BE2C (cell line): ENCODE data around the gene ZNF853.

Experiments
- DNase-seq: peaks from one replicate; pipeline ENCODE4 v3.0.0-alpha.2; 2020
- H3K27me3 ChIP-seq: fragments of 250-450 bp; sonication (Bioruptor Pico); 2 replicates; pipeline ENCODE4 v1.5.1; 2020; ENCODE audit warnings: mild to moderate bottlenecking
- H3K36me3 ChIP-seq: fragments of 250-450 bp; sonication (Bioruptor Pico); 2 replicates; pipeline ENCODE4 v1.5.1; 2020; ENCODE audit warnings: mild to moderate bottlenecking
- H3K4me1 ChIP-seq: fragments of 250-450 bp; sonication (Bioruptor Pico); 2 replicates; pipeline ENCODE4 v1.5.1; 2020
- H3K4me3 ChIP-seq: 2 replicates; pipeline ENCODE4 v1.5.1; 2011; ENCODE audit warnings: low read depth, low read length
- H3K9me3 ChIP-seq: fragments of 250-450 bp; sonication (Bioruptor Pico); 2 replicates; pipeline ENCODE4 v1.5.1; 2020
- TF ChIP-seq, protein P1 (sequence below): IDR thresholded peaks from 2 replicates; pipeline ENCODE4 v1.5.1; 2012; ENCODE audit warnings: mild to moderate bottlenecking, low read depth, low read length

The ZNF853 gene

DNA sequence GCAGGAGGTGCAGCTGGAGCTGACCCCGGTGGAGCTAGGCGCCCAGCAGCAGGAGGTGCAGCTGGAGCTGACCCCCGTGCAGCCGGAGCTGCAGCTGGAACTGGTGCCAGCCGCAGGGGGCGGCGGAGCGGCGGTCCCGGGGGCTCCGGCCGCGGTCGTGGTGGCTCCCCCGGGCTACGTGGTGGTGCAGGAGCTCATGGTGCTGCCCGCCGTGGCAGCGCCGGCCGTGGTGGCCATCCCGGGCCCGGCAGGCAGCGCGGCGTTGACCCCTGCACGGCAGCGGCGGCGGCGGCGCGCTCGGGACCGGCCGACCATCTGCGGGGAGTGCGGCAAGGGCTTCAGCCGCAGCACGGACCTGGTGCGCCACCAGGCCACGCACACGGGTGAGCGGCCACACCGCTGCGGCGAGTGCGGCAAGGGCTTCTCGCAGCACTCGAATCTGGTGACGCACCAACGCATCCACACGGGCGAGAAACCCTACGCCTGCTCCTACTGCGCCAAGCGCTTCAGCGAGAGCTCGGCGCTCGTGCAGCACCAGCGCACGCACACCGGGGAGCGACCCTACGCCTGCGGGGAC lies 6.8 kb downstream of the ZNF853 start:
- H3K36me3 ChIP-seq = no peaks in the 10 kb centered on the region
- TF ChIP-seq, protein P1, sequence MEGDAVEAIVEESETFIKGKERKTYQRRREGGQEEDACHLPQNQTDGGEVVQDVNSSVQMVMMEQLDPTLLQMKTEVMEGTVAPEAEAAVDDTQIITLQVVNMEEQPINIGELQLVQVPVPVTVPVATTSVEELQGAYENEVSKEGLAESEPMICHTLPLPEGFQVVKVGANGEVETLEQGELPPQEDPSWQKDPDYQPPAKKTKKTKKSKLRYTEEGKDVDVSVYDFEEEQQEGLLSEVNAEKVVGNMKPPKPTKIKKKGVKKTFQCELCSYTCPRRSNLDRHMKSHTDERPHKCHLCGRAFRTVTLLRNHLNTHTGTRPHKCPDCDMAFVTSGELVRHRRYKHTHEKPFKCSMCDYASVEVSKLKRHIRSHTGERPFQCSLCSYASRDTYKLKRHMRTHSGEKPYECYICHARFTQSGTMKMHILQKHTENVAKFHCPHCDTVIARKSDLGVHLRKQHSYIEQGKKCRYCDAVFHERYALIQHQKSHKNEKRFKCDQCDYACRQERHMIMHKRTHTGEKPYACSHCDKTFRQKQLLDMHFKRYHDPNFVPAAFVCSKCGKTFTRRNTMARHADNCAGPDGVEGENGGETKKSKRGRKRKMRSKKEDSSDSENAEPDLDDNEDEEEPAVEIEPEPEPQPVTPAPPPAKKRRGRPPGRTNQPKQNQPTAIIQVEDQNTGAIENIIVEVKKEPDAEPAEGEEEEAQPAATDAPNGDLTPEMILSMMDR = no peak
- no peaks in the 10 kb centered on the region for H3K27me3 ChIP-seq
- DNase-seq = no peak
- no peaks in the 10 kb centered on the region for H3K9me3 ChIP-seq
- no peaks in the 10 kb centered on the region for H3K4me1 ChIP-seq
- no peak overlapping the region for H3K4me3 ChIP-seq

GRCh38 chr7:6623589-6624245 lies 8.3 kb downstream of the ZNF853 start:
- no peaks in the 10 kb centered on the region for H3K36me3 ChIP-seq
- H3K27me3 ChIP-seq = no peaks in the 10 kb centered on the region
- H3K4me3 ChIP-seq = no peak overlapping the region
- TF ChIP-seq, protein P1 = no peak
- no peaks in the 10 kb centered on the region for H3K4me1 ChIP-seq
- no peak for DNase-seq
- H3K9me3 ChIP-seq = no peaks in the 10 kb centered on the region

DNA sequence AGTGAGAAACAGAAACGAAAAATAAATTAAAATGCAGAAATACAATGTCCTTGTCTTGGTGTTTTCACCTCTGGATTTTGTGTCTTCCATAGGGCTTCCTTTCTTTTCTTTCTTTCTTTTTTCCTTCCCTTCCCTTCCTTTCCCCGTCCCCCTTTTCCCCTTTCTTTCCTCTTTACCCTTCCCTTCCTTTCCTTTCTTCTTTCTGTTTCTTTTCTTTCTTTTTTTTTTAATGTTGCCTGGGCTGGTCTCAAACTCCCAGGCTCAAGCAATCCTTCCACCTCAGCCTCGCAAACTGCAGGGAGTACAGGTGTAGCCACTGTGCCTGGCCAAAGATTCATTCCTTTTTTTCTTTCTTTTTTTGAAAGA lies 8.8 kb downstream of the ZNF853 start:
- Histone ChIP-seq H3K27me3 (no peaks in the 10 kb centered on the region), H3K9me3 (no peaks in the 10 kb centered on the region), H3K36me3 (no peaks in the 10 kb centered on the region), H3K4me1 (no peaks in the 10 kb centered on the region), H3K4me3 (no peak overlapping the region)
- DNase-seq = no peak
- TF ChIP-seq, protein P1 = no peak

GRCh38 chr7:6628045-6628444 lies 12.6 kb downstream of the ZNF853 start:
- Histone ChIP-seq H3K36me3 (no peaks in the 10 kb centered on the region), H3K9me3 (no peaks in the 10 kb centered on the region), H3K4me3 (no peak overlapping the region), H3K27me3 (no peaks in the 10 kb centered on the region), H3K4me1 (no peaks in the 10 kb centered on the region)
- no peak for DNase-seq
- TF ChIP-seq, protein P1 = no peak

DNA sequence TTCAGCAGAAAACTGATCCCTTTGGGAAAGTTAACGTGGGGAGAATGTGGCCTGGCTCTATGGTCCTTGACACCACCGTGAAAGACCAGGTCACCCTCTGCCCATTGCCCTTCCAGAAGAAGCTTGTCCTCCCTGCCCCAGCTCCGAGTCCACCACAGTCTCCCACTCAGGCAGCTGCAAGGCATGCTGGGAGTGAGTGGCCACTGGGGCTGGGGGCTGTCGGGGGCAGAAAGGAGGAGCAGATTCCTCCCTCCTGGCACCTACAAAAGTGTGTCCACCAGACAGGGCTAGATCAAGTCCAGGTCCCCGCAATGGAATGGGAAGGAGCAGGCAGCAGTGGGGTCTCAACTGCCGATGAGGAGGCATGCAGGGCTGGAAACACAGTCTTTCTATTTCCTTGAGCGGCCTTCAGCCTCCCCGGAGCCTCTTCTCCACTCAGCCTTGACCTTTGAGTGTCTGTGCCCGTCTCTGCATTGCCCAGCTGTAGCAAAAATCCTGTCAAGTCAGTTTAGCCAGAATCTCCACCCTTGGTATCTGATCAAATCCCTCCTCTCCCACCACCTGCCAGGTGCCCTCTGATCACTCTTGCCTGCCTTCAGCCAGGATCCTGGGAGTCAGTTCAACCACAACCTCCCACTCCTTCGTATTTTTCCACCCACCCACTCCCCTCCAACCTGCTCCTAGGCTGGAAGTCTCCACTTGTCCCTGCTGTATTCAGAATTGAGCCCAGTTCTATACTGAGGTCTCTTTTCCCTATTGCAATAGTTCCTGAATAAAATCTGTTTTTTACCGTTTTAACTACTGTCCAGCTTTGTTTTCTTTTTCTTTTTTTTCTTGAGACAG lies 14.8 kb downstream of the ZNF853 start:
- TF ChIP-seq, protein P1 = no peak
- no peak overlapping the region for H3K4me3 ChIP-seq
- no peak for DNase-seq

DNA sequence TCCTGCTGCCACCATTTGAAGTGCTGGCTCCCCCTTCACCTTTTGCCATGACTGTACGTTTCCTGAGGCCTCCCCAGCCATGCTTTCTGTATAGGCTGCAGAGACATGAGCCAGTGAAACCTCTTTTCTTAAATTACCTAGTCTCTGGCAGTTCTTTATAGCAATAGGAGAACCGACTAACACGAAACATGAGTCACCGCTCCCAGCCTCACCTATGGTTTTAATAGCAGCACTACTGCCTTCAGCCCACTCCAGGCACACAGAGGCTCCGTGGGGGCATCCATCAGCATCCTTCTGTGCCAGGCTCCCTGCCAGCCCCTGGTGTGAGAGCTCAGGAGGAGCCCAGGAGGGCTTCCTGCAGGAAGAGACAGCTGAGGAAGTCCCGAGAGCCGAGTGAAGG lies 16.2 kb downstream of the ZNF853 start:
- TF ChIP-seq, protein P1 = no peak

More for the DNA sequence above, 14.8 kb downstream of the ZNF853 start:
- Histone ChIP-seq H3K36me3 (no peaks in the 10 kb centered on the region), H3K27me3 (no peaks in the 10 kb centered on the region), H3K4me1 (no peaks in the 10 kb centered on the region), H3K9me3 (no peaks in the 10 kb centered on the region)

More for the DNA sequence above, 16.2 kb downstream of the ZNF853 start:
- no peak overlapping the region for H3K4me3 ChIP-seq
- no peaks in the 10 kb centered on the region for H3K9me3 ChIP-seq
- no peaks in the 10 kb centered on the region for H3K27me3 ChIP-seq
- DNase-seq = no peak
- no peaks in the 10 kb centered on the region for H3K4me1 ChIP-seq
- H3K36me3 ChIP-seq = no peaks in the 10 kb centered on the region
